ENCODE measurements around the gene TP63.
A peak's percentile ranks its signal among the peaks of the same experiment; 100 is the strongest.
"Not testable (repeated sequence)": the region's sequence is repeated elsewhere in the genome, so short reads cannot be mapped to it uniquely, and the experiment has no call there.

The TP63 gene

GRCh38 chr3:189631373-189631408 is at the start of gene TP63:
Gene TP63 (plus strand): TSS chr3:189631389. CDS start chr3:189631516, 127 bp downstream.
- no peak for DNase-seq

DNA sequence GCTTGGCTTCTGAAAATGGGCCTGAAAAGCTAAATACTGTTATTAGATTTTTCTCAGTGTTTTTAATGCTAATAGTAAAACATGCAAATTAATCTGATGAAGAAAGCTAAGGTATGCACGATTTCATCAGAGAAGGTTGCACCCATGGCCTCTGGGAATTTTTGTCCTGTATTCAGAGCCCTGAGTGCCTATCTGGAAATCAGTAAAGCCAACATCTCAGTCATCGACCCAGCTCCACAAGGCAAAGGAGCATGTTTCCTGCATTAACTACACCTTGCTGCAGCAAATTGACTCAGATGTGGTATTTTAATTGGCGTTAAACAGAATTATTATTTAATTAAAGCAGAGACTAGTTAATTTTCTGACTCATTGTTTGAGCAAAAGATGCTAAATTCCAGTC is 49.0 kb upstream of the TP63 start:
- DNase-seq, result no peak

DNA sequence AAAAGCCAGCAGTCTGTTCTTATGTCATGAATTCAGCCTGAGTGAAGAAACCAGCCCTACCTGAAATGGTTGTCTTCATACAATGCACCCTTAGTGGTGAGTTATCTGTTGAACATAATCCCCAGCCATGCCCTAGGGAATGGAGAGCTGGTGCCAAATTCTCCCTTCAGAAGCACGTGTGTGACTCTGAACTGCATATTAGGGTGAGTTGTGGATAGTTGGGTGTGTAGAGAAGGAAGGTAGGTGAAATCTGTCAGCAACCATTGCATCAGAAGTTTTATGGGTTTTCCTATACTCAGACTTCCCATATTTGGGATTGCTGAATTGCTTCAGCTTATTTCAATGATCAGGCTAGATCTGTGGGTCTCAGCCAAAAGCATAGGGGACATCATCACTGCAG is 46.5 kb upstream of the TP63 start:
- no peak for DNase-seq

DNA sequence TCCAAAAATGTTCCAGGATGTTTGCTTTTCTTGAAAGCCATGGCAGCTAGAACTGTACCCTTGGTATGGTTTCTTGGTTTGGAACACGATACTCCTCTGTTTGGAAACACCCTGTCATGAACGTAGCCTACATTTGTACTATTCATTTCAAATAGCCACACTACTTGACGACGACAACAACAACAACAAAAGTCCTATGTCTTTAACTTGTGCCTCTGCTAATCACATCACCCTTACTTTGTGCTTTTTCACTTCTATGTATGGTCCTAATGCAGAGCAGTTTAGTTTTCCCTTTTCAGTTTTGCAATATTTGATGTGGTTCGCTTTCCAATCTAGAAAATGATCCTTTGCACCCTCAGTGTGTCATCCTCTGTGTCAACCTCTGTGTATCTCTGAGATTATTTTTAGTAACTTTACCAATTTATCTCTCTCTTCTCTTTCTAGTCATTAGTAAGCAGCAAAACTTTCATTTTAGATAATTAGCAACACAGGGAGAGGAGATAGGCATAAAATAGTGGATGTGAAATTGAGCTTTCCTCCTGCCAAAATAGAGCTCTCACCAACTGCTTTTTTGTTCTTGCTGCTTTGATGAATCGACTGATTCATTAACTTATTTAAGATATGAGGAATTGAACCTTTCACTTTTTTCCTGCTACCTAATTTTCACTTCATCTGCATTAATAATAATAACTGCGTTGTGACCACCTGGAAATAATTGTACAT is 44.1 kb upstream of the TP63 start:
- DNase-seq, result peak; percentile 51

DNA sequence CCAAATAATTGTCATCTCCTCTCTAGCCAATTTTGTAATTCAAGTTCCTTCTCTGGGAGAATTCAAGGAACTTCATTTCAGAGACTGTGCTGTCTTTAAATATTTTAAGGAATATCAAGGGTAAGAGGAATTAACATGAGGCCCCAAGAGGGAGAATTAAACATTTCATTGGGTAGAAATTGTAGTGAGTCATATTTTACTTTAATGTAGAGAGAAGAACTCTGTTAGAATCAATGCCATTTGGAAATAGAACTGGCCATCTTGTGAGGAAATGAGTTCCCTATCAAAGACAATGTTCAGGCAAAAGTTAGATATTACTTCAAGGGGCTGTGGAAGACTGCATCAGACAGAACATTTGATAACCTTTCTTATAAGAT is 43.5 kb upstream of the TP63 start:
- DNase-seq, result no peak

DNA sequence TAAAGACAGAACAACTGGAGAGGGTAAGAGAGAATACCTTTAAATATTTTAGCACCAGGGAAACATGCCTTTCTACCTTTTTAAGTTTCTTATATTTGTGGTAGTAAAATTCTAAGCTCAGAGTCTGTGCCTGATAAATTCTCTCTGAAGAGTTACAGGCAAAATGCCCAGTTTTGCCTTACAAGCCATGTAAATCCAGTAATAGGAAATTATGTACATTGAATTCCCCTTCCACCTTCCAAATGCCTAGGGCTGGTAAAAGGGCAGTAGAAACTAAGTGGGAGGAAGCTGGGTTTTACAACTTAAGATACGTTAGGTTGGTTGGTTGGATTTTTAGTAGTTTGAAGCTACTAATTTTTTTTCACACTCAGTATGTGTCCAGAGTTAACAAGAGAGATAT is 43.1 kb upstream of the TP63 start:
- DNase-seq, result no peak

DNA sequence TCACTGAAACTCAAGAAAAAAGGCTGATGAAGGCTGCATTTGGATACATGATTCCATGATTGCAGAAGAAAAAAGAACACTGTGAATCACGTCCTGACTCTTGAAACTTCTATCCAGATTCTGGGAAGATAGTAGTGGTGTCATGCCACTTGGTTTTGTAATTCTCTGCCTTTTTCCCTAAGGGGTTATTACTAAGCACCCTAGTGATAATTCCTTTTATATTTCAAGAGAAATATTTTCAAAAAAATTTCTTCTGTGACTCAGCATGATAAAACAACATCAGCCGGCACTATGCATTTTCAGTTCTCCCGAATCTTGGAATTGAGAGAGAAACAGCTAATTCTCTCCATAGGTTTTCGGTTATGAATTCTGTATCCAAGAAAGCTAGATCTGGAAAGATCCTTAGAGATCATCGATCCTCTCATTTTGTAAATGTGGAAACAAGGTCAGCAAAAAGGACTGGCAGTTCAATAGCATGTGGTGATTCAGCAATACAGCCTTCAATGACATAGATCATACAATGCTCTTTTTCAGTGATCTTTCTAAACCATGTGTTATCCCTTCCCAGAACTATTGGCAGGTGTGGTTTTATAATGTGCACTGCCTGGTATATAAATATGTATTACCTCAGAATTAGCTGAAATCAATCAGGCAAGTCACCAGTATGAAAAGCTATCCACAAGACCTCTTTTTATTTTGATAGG is 42.6 kb upstream of the TP63 start:
- DNase-seq, result no peak

DNA sequence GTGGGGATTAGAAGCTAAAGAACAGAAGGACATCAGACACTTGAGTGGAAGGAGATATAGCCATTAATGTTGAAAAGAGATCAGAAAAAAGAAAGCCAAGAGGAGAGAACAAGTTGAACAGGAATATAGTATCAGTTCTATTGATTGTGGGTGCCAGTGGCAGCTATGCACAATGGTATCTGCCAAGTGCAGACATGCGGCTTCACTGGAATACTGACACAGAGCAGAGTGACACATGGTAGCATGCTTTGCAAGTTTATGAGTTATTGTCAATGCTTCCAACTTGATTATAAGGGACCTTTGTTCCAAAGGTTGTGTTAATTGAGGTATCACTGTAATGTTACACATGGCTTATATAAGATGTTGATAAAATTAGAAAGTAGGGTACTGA is 42.0 kb upstream of the TP63 start:
- DNase-seq, result no peak

- no peak for DNase-seq
Observed at GRCh38 chr3:189590223-189590622, 41.0 kb upstream of the TP63 start.

DNA sequence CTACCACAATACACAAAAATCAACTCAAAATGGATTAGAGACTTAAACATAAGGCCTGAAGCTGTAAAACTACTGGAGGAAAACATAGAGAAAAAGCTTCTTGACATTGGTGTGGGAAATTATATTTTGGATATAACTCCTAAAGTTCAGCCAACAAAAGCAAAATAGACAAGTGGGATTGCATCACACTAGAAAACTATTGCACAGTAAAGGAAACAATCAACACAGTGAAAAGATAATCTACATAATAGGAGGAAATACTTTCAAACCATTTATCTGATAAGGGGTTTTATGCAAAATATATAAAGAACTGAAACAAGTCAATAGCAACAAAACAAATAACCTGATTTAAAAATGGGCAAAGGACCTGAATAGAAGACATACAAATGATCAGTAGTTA is 37.6 kb upstream of the TP63 start:
- no peak for DNase-seq

DNA sequence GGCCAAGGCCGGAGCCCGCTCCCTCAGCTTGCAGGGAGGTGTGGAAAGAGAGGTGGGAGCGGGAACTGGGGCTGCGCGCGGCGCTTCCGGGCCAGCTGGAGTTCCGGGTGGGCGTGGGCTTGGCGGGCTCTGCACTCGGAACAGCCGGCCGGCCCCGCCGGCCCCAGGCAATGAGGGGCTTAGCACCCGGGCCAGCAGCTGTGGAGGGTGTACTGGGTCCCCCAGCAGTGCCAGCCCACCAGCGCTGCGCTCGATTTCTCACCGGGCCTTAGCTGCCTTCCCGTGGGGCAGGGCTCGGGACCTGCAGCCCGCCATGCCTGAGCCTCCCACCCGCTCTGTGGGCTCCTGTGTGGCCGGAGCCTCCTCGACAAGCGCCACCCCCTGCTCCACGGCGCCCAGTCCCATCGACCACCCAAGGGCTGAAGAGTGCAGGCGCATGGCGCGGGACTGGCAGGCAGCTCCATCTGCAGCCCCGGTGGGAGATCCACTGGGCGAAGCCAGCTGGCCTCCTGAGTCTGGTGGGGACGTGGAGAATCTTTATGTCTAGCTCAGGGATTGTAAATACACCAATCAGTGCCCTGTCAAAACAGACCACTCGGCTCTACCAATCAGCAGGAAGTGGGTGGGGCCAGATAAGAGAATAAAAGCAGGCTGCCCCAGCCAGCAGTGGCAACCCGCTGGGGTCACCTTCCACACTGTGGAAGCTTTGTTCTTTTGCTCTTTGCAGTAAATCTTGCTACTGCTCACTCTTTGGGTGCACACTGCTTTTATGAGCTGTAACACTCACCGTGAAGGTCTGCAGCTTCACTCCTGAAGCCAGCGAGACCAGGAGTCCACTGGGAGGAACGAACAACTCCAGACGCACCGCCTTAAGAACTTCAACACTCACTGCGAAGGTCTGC is 34.9 kb upstream of the TP63 start:
- DNase-seq, result not testable (repeated sequence)

DNA sequence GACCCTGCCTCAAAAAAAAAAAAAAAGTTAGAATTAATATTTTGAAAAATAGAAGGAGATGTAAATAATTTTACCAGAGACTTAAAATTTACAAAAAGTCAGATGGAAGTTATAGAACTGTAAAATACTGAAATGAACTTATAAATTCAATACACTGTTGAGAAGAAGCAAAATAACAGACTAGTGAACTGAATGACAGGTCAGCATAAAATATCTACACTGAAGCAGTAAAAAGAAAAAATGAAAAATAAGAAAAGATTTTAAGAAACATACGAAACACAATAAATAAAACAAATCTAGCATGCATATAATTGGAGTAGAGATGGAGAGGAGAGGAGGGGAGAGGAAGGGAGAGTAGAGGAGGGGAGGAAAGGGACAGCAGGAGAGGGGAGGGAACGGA is 33.3 kb upstream of the TP63 start:
- DNase-seq, result no peak

DNA sequence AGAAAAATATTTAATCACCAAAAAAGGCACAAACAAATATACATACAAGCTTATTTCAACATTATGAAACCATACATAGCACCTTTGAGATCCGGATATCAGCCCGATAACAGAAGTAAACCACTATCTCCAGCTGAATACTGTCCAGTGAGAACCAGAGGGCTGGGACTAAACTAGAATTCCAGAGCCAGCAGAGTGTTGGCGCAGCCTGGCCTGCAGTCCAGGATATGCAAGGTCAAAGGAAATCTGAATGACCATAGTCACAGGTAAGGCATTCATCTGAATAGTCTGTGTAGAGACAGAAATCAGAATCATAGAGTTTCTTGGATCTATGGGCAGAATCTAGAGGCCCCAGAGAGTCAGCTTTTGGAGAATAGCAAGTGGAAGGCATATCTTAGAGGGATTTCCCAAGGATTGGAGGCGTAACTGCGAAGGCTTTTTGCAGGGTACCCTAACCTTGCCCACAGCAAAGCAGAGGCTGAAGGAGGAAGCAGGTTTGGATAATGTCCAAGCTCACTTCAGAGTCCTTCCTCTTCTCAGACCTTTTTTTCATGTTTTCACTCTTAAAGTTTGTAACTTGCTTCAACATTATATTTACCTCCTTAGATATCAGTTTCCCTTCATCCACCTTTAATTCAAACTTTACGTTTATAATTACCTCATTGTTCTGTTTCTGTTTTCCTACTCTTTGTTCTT is 32.5 kb upstream of the TP63 start:
- DNase-seq, result no peak

DNA sequence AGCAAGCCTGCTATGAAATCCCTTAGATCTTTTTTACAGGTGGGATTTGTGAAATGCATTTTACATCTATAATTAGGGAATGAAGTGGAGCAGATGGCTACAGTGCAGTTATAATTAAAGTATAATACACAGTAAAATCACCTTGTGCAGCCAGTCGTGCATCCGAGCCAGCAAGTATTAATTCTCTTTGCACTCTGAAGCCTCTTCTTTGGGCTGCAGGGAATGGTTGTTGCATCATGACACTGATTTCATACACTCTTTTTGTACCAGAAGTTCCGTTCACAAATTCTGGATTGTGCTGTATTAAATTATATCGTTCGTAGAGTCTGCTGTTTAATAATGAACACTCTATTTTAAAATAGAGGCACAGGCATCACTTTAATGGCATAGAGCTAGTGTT is 28.7 kb upstream of the TP63 start:
- no peak for DNase-seq

DNA sequence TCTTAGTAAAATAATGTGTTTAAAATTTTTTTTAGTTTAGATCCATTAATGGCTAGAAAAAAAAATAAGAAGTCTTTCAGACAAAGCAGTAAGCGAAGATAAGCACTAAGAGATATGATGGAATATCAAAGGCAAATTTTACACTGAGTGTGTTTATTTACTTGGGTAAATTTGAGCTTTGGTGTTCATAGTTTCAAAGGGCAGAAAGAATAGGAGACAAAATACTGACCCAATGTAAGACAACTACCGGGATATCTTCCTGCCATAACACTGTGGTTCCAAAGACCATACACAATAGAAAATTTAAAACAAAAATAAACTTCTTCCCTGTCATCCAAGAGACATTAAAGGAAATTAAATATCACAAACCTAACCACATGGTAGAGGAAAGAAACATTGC is 25.5 kb upstream of the TP63 start:
- DNase-seq, result no peak

DNA sequence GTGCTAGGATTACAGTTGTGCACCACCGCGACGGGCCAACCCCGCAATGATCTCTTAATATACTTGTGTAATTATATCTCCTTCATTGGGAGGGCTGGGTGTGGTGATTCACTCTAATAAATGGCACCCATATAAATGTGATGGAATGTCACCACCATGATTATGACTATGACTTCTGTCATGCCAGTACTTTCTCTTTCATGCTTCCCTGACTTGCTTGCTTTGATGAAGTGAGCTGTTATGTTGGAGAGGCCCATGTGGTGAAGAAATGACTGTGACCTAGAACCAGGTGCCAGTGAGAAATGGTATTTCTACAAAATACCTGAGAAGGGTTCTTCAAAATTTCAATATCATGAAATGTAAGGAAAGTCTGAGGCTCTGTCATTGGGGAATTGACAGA is 24.4 kb upstream of the TP63 start:
- peak; percentile 7 for DNase-seq

GRCh38 chr3:189612641-189613040 is 18.5 kb upstream of the TP63 start:
- not testable (repeated sequence) for DNase-seq

- DNase-seq, result no peak
Observed at GRCh38 chr3:189613122-189613521, 18.1 kb upstream of the TP63 start.

DNA sequence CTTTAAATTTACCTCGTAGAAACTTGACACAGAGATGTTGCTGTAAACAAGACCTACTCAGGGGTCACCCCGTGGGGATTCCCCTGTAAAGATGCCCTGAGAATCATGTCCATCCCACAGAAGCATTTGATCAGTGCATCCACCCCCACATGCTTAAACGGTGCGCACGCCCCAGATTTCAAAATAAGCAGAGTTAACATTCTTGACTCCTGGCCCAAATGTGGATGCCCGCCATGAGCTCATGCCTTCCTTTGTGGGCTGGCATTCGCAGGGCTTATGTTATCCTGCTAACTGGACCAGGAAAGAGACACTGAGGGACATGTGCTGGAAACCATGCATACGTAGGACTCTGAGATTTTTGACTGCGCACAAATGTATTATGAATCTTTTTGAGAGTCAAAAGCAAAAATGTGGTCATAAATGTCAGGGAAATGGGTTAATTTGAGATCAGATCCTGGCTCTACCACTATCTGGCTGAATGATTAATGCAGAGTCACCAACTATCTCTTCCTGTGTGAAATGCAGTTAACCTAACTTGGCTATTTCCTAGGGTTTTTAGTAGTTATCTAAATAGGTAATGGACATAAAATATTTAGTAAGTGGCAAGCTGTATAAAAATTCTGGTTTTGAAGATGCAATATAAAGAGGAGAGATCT is 9.1 kb upstream of the TP63 start:
- DNase-seq, result peak; percentile 38

DNA sequence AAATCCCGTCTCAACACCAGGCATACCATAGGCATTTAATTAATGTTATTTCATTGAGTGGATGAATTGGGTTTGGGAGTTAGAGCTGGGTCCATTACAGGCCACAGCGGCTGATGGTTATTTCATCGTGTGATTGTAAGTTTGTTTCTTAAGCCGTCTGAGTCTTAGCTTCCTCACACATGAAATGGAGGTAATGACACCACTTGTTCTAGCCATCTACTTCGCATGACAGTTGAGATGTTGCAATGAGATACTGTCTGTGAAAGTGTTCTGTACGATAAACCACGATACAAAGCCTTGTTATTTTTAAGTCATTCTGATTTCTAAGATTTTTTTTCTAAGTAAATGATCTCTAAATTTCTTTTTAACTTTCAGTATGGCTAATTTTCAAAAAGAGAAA is 8.6 kb upstream of the TP63 start:
- DNase-seq, result no peak

DNA sequence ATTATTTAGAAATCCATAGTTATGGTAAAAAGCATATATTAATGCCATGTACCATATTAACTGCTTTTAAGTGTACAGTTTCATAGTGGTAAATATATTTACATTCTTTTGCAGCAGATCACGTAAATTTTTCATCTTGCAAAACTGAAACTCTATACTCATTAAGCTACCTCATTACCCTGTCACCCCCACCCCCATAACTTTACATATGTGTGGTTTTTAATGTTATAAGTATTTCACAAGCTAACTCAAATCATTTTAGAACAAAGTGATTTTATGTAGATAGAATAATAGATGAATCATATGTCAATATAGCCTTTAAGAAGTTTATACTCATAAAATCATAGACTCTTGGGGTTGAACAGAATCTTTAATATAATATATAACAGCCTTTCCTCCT is 7.1 kb upstream of the TP63 start:
- DNase-seq, result peak; percentile 50

DNA sequence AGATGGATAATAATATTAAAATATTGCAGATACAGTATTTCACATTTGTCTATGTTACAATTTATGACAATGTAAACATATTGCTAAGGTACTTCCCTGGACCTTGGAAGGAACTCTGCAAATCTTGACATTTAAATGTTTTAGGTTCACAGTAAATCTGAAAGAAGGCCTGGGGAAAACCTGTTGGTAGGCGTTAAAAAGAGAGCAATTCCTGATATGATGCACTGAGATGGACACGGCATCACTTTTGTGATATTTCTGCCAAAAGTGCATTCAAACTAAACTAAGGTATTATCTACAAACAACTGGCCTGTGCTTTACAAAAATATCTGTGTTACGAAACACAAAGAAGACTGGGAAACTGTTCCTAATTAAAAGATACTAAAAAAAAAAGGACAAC is 6.1 kb upstream of the TP63 start:
- peak; percentile 28 for DNase-seq

DNA sequence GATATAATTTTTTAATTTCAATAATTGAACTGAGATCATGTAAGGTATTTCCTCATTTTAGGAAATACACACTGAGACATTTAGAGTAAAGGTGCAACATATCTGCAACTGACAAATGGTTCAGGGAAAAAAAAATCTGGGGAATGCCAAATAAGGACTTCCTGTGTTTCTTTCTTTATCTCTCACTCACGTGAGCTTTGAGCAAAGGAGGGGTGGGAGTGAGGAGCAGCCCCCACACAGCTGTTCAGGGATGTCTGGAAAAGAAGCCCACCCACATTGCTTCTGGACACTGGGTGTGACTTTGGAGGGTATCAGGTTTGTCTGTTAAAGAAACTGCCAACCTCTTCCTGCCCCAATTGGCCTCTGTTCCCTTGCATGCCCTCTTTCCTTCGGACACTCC is 5.6 kb upstream of the TP63 start:
- DNase-seq, result peak; percentile 16

Measured in activated CD4-positive, alpha-beta T cell treated with anti-CD3 and anti-CD28 coated beads, Interleukin-10, Interleukin-2, amounts not matched to agents 100 ng/mL and 50 ng/mL, durations not matched to agents 16 hours and 8 hours (primary cell).